B cell (primary cell): ENCODE data around the gene HLCS.

ENCODE experiments used
- CTCF ChIP-seq: fragments of 200-600 bp; IDR thresholded peaks from one replicate; pipeline ENCODE4 v1.8.0; 2022; ENCODE audit warnings: antibody characterized with exemption, mild to moderate bottlenecking
- EZH2 ChIP-seq: IDR thresholded peaks from 2 replicates; pipeline ENCODE4 v1.6.1; 2012; ENCODE audit warnings: borderline replicate concordance, low read depth, mild to moderate bottlenecking, moderate library complexity, low read length; ENCODE audit not compliant: insufficient read depth, poor library complexity, severe bottlenecking

GRCh38 chr21:36768496-36768895, 198.0 kb downstream of the HLCS start:
- no peak for TF ChIP-seq CTCF
- no peak for TF ChIP-seq EZH2
